PC-3 (cell line): ENCODE results near the gene NDUFA3. TPM values are rescaled to one million over a fixed set of nuclear protein-coding genes. Genes with fewer than 3 reads are reported as not detected.

Experiments used
- ATAC-seq: fragments of 200-7000 bp; cut with Tn5 transposase; 2 replicates; pipeline ENCODE4 v1.9.1; 2020; ENCODE audit warnings: mild to moderate bottlenecking, moderate library complexity
- BruUV-seq: library from RNA; stranded (reverse); fragments of 400-500 nt; replicated peaks from 2 replicates; lab custom pipeline; 2021; lab: Mats Ljungman, UMichigan
- CTCF ChIA-PET: fragments of 300-600 bp; sonication (Branson Sonifier 250); formaldehyde crosslinking; loops from one replicate; lab custom pipeline; 2022; ENCODE audit warnings: antibody characterized with exemption; lab: Charles Lee
- POLR2A ChIA-PET: fragments of 300-600 bp; sonication (Branson Sonifier 250); formaldehyde crosslinking; loops from one replicate; lab custom pipeline; 2022; ENCODE audit warnings: antibody characterized with exemption; ENCODE audit not compliant: unreplicated experiment; lab: Charles Lee
- DNase-seq: peaks from one replicate; pipeline ENCODE4 v3.0.0-alpha.2; 2015
- H2AFZ ChIP-seq: fragments of 300-600 bp; sonication (generic); 2 replicates; pipeline ENCODE4 v1.6.0; 2016; ENCODE audit warnings: antibody characterized with exemption, low read length
- H3F3A ChIP-seq: fragments of 300-600 bp; sonication (generic); one replicate; pipeline ENCODE4 v1.6.0; 2017; ENCODE audit warnings: antibody characterized with exemption, low read length, control low read depth, mild to moderate bottlenecking; ENCODE audit not compliant: unreplicated experiment
- H3K27ac ChIP-seq: fragments of 300-600 bp; sonication (generic); 2 replicates; pipeline ENCODE4 v1.5.1; 2016; ENCODE audit warnings: mild to moderate bottlenecking, low read length
- H3K27me3 ChIP-seq: fragments of 300-600 bp; sonication (generic); 2 replicates; pipeline ENCODE4 v1.6.1; 2016; ENCODE audit warnings: low read length, mixed read lengths
- H3K36me3 ChIP-seq: fragments of 300-600 bp; sonication (generic); 2 replicates; pipeline ENCODE4 v1.6.1; 2016; ENCODE audit warnings: low read depth, mixed run types, low read length, mixed read lengths
- H3K4me1 ChIP-seq: fragments of 300-600 bp; sonication (generic); 2 replicates; pipeline ENCODE4 v1.5.1; 2016; ENCODE audit warnings: low read length; ENCODE audit not compliant: insufficient read depth
- H3K4me2 ChIP-seq: fragments of 300-600 bp; sonication (generic); 2 replicates; pipeline ENCODE4 v1.6.0; 2016; ENCODE audit warnings: low read length
- H3K4me3 ChIP-seq: fragments of 300-600 bp; sonication (generic); 2 replicates; pipeline ENCODE4 v1.5.1; 2016; ENCODE audit warnings: mild to moderate bottlenecking, low read length, mixed read lengths
- H3K79me2 ChIP-seq: fragments of 300-600 bp; sonication (generic); 2 replicates; pipeline ENCODE4 v1.6.1; 2017; ENCODE audit warnings: low read length, mixed read lengths
- H3K9ac ChIP-seq: fragments of 300-600 bp; sonication (generic); 2 replicates; pipeline ENCODE4 v1.6.0; 2016; ENCODE audit warnings: mild to moderate bottlenecking, low read length
- H3K9me2 ChIP-seq: fragments of 300-600 bp; sonication (generic); replicated peaks from 2 replicates; pipeline ENCODE4 v1.6.1; 2016; ENCODE audit warnings: mixed run types, low read length, mixed read lengths
- H3K9me3 ChIP-seq: fragments of 300-600 bp; sonication (generic); 2 replicates; pipeline ENCODE4 v1.6.1; 2016; ENCODE audit warnings: low read length, mixed read lengths
- H4K20me1 ChIP-seq: fragments of 300-600 bp; sonication (generic); 2 replicates; pipeline ENCODE4 v1.6.1; 2016; ENCODE audit warnings: low read length, mixed read lengths
- CTCF ChIP-seq: fragments of 300-600 bp; sonication (generic); conservative IDR thresholded peaks from 2 replicates; pipeline ENCODE4 v1.5.1; 2017; ENCODE audit warnings: antibody characterized with exemption, low read depth, mild to moderate bottlenecking, low read length
- EZH2 ChIP-seq: fragments of 300-600 bp; sonication (generic); IDR thresholded peaks from one replicate; pipeline ENCODE4 v1.6.1; 2017; ENCODE audit warnings: antibody characterized with exemption, mild to moderate bottlenecking, low read length; ENCODE audit not compliant: unreplicated experiment
- EZH2phosphoT487 ChIP-seq: fragments of 300-600 bp; sonication (generic); IDR thresholded peaks from 2 replicates; pipeline ENCODE4 v1.6.1; 2018; ENCODE audit warnings: mild to moderate bottlenecking, antibody characterized with exemption, low read length, borderline replicate concordance
- intact Hi-C: fragments of 100-400 bp; cut with micrococcal nuclease; formaldehyde crosslinking; loops from 2 replicates; pipeline ENCODE4 v1.9.0; 2023
- total RNA-seq: library from RNA; depleted of rRNA; stranded (reverse); fragments of >200 nt; gene quantifications from 2 replicates; pipeline ENCODE4 v1.2.3, GENCODE V29; 2014

Gene NDUFA3
- total RNA-seq, 1 experiment from 2014 or later, result 138 TPM

- Histone ChIP-seq H2AFZ (no peak overlapping the region), H3K79me2 (no peaks in the 10 kb centered on the region), H3K4me1 (no peaks in the 10 kb centered on the region), H3K9ac (no peak overlapping the region), H3K9me2 (no peaks in the 10 kb centered on the region), H3K4me2 (no peak overlapping the region), H3K27me3 (no peaks in the 10 kb centered on the region), H3K27ac (no peak overlapping the region), H3K36me3 (peaks cover 75% of the 10 kb centered on the region), H3F3A (no peaks in the 10 kb centered on the region), H4K20me1 (no peaks in the 10 kb centered on the region), H3K4me3 (no peak overlapping the region), H3K9me3 (no peaks in the 10 kb centered on the region)
- intact Hi-C loops, result no loop called here
- DNase-seq (no peak), ATAC-seq (no peak)
- CTCF ChIA-PET, result no interaction called here
- POLR2A ChIA-PET, result interaction anchor here (0.6 kb wide), 1 partner anchor 1256 kb away, joined by 4 read pairs; no protein-coding TSS in a partner anchor
- no peak for TF ChIP-seq CTCF
- no peak for TF ChIP-seq EZH2
- TF ChIP-seq EZH2phosphoT487, result no peak
- BruUV-seq, result no TSS peak
Observed at GRCh38 chr19:54149021-54149812, 46.6 kb downstream of the NDUFA3 start.

- TF ChIP-seq CTCF, result no peak
- TF ChIP-seq EZH2, result no peak
- no peak for TF ChIP-seq EZH2phosphoT487
- Histone ChIP-seq H3K27me3 (no peaks in the 10 kb centered on the region), H3K4me3 (no peak overlapping the region), H3K9me2 (no peaks in the 10 kb centered on the region), H3K27ac (no peak overlapping the region), H3K79me2 (no peaks in the 10 kb centered on the region), H3F3A (no peaks in the 10 kb centered on the region), H3K36me3 (peaks cover 74% of the 10 kb centered on the region), H3K9me3 (no peaks in the 10 kb centered on the region), H4K20me1 (no peaks in the 10 kb centered on the region), H3K4me1 (no peaks in the 10 kb centered on the region), H3K4me2 (no peak overlapping the region), H2AFZ (no peak overlapping the region), H3K9ac (no peak overlapping the region)
- ATAC-seq (no peak), DNase-seq (no peak)
- POLR2A ChIA-PET, result no interaction called here
- intact Hi-C loops, result no loop called here
- BruUV-seq, result no TSS peak
- CTCF ChIA-PET, result no interaction called here
Observed at GRCh38 chr19:54151362-54152035, 48.8 kb downstream of the NDUFA3 start.

GRCh38 chr19:54152267-54152666 is 49.6 kb downstream of the NDUFA3 start:
- POLR2A ChIA-PET, result no interaction called here
- CTCF ChIA-PET, result no interaction called here
- no peak for ATAC-seq
- no peaks in the 10 kb centered on the region for H3K79me2 ChIP-seq
- H3K4me2 ChIP-seq, result no peak overlapping the region
- intact Hi-C loops, result no loop called here
- no peaks in the 10 kb centered on the region for H3K4me1 ChIP-seq
- H3K4me3 ChIP-seq, result no peak overlapping the region
- H3K27ac ChIP-seq, result no peak overlapping the region
- no peak for DNase-seq
- H3K9me3 ChIP-seq, result no peaks in the 10 kb centered on the region
- H3K36me3 ChIP-seq, result peaks cover 71% of the 10 kb centered on the region
- no peaks in the 10 kb centered on the region for H3K27me3 ChIP-seq
- H4K20me1 ChIP-seq, result no peaks in the 10 kb centered on the region
- no TSS peak for BruUV-seq
- no peak overlapping the region for H2AFZ ChIP-seq
- H3F3A ChIP-seq, result no peaks in the 10 kb centered on the region
- TF ChIP-seq EZH2 (no peak), EZH2phosphoT487 (no peak), CTCF (no peak)
- no peaks in the 10 kb centered on the region for H3K9me2 ChIP-seq
- H3K9ac ChIP-seq, result no peak overlapping the region
